Astrocyte of the cerebellum (primary cell): Measurements from ENCODE around the gene BMP5.

Source experiments
- DNase-seq: peaks from one replicate; pipeline ENCODE4 v3.0.0-alpha.2; 2011; ENCODE audit warnings: low read depth
- H3K4me3 ChIP-seq: 2 replicates; pipeline ENCODE4 v1.5.1; 2011; ENCODE audit warnings: mild to moderate bottlenecking, low read depth, low read length, moderate library complexity
- in situ Hi-C: cut with HindIII; loops from 2 replicates; pipeline ENCODE4 v1.10.0; 2017; ENCODE audit warnings: low sequenced_read_pairs
- TF ChIP-seq, protein P1 (sequence below): IDR thresholded peaks from 2 replicates; pipeline ENCODE4 v1.5.1; 2012; ENCODE audit warnings: low read length, low read depth, moderate library complexity, mild to moderate bottlenecking; ENCODE audit errors: missing control alignments

Gene BMP5

DNA sequence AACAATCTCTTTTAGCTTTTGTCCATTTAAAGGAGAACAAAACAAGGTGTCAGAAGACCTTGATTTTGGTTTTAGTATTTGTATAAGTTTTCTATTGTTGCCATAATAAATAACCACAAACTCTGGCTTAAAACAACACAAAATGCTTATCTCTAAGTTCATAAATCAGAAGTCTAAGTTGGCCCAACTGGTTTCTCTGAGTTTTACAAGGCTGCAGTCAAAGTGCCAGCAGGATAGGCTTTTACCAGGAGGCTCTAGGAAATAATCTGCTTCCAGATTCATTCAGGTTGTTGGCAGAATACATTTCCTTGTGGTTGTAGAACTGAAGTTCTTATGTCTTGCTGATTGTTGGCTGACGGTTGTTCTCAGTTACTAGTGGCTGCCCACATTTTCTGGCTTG is 149.2 kb downstream of the BMP5 start:
- TF ChIP-seq, protein P1, sequence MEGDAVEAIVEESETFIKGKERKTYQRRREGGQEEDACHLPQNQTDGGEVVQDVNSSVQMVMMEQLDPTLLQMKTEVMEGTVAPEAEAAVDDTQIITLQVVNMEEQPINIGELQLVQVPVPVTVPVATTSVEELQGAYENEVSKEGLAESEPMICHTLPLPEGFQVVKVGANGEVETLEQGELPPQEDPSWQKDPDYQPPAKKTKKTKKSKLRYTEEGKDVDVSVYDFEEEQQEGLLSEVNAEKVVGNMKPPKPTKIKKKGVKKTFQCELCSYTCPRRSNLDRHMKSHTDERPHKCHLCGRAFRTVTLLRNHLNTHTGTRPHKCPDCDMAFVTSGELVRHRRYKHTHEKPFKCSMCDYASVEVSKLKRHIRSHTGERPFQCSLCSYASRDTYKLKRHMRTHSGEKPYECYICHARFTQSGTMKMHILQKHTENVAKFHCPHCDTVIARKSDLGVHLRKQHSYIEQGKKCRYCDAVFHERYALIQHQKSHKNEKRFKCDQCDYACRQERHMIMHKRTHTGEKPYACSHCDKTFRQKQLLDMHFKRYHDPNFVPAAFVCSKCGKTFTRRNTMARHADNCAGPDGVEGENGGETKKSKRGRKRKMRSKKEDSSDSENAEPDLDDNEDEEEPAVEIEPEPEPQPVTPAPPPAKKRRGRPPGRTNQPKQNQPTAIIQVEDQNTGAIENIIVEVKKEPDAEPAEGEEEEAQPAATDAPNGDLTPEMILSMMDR, result no peak
- no peak overlapping the region for H3K4me3 ChIP-seq
- no peak for DNase-seq
- in situ Hi-C loops, result loop anchor here (10.0 kb wide), 1 partner anchor 461 kb away; no protein-coding TSS in a partner anchor

DNA sequence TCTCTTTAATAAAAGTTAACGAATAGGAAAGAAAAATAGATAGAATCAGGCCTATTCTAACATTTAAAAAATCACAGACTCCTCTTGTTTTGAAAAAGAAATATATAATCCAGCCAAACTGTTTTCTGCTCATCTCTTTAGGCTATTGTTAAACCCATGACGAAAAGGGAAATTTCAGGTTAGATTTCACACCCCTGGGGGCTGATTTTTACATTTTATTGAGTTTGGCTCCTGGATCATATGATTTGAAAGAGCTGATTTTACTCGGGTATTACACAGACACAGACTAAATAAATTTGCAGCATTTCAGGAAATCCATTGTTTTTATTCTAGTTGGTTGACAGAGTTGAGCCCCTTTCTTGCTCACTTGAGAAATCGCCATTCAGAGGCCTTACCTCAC is 160.6 kb downstream of the BMP5 start:
- in situ Hi-C loops, result no loop called here
- no peak for DNase-seq
- TF ChIP-seq, protein P1, result no peak

DNA sequence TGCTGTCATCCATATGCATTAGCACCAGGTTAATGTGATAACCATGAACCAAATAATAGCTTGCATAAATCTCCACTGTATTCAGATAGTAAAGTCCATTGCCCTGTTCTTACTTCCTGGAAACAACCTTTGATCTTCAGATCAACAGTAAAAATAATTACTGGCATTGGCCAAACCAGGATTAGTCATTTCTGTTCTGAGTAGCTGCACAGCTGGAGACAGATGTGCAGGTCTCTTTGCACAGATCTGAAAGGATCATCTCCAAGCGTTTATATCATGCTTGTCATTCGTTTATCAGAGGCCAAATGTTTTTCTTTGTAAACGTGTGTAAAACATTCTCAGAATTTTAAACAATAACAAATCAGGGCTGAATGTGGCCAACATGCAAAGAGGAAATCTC is 162.0 kb downstream of the BMP5 start:
- in situ Hi-C loops, result no loop called here
- TF ChIP-seq, protein P1, result no peak
- no peak overlapping the region for H3K4me3 ChIP-seq
- no peak for DNase-seq

More for the DNA sequence above, 160.6 kb downstream of the BMP5 start:
- no peak overlapping the region for H3K4me3 ChIP-seq

DNA sequence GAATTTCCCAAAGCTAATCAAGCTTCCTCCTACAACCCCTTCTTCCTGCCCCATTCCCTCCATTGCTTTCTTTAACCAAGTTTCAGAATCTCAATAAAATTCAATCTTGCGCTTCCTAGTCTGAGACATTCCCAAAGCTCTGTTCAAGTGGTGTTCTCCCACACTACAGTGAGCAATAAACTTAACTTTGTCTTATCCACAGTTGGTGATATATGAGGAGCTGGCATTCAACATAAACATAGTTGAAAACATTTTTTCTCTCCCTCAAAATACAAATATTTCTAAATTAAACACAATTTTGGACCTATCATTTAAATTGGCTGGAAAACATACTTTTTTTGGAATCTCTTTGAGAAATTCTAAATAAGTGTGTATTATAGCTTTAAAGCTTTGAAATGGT is 166.7 kb downstream of the BMP5 start:
- TF ChIP-seq, protein P1, result no peak
- H3K4me3 ChIP-seq, result no peak overlapping the region
- no peak for DNase-seq
- in situ Hi-C loops, result no loop called here

DNA sequence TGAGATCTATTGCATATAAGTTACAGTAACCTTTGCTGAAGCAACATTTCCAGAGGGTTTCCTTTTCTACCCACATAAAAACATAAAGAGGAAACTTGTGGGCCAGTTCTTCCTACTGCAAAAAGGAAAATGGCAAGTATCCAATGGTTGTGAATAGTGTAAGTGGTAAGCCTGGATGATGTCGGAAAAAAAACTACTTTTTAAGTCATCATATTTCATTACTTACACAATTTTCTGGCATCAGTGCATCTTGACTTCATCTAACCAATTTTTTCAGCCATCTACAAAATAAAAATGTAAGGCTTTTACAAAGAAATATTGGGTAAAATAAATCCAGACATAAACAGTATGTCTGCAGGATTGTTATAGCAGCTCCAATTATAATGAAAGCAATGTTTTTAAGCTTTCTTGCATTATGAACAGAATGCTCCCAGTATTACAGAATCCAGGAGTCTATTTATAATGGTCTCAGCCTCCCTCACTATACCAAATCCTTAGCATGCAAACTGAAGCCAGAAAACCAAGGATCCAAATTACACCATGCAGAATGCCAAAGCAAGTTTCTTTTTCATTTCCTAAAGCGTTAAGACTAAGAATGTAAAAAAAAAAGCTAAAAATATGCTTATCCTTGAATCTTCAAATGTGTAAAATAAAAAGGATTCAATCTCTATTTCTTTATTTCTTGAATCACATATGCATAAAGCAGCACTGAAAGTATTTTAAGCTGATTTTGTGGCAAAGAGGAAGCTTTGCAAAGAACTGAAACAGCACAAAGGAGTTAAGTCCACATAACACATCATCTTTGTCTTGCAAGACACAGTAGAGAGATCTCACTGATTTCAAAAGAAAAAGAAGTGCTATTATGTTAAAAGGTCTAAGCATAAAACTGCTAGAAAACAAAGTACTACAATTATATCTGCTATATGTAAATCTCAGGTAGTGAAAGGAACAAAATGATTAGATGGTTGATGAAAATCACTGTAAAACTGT is 169.6 kb downstream of the BMP5 start:
- TF ChIP-seq, protein P1, result no peak
- H3K4me3 ChIP-seq, result no peak overlapping the region
- in situ Hi-C loops, result no loop called here
- DNase-seq, result no peak

DNA sequence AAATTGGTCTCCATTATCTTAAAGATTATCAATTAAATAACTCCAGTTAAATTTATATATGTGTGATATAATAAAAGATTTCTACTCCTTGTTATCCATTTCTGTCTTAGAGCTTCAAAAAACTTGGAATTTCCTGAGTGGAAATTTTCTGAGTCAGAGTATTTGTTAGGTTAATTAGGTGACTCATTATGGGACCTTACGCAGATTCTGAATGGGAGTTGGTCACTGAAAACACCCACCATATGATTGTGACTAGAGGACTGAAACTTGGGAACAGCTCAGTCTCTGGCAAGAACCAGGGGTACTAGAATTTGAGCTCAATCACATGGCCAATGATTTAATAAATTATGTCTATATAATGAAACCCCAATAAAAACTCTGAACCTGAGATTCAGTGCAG is 171.0 kb downstream of the BMP5 start:
- DNase-seq, result peak; percentile 18
- H3K4me3 ChIP-seq, result no peak overlapping the region
- in situ Hi-C loops, result no loop called here
- TF ChIP-seq, protein P1, result no peak
